Endothelial cell of umbilical vein (primary cell): ENCODE measurements around the gene TEX29. TPM values are rescaled to one million over a fixed set of nuclear protein-coding genes. Genes with fewer than 3 reads are reported as not detected.

Experiments used
- BruUV-seq: library from RNA; stranded (reverse); fragments of 400-500 nt; replicated peaks from 2 replicates; lab custom pipeline; 2021; lab: Mats Ljungman, UMichigan
- CTCF ChIA-PET: fragments of 300-600, 350-600 bp; sonication (Branson Sonifier 250); formaldehyde crosslinking; loops from one replicate; lab custom pipeline; 2021; ENCODE audit warnings: antibody characterized with exemption, inconsistent platforms; lab: Charles Lee
- POLR2A ChIA-PET: fragments of 300-600, 350-600 bp; sonication (Branson Sonifier 250); formaldehyde crosslinking; loops from one replicate; lab custom pipeline; 2021; ENCODE audit warnings: antibody characterized with exemption, inconsistent platforms; lab: Charles Lee
- DNase-seq: peaks from one replicate; pipeline ENCODE4 v3.0.0-alpha.2; 2011; ENCODE audit warnings: low read depth, low spot score
- FAIRE-seq: peaks from 2 replicates; lab custom pipeline; 2011; peaks lifted over from hg19 to GRCh38; lab: Jason Lieb, UNC
- H2AFZ ChIP-seq: 2 replicates; pipeline ENCODE4 v1.6.0; 2012; ENCODE audit warnings: low read depth, low read length, control low read depth, inconsistent platforms
- H3K27ac ChIP-seq: 2 replicates; pipeline ENCODE4 v1.5.1; 2011; ENCODE audit warnings: low read depth, mild to moderate bottlenecking, control low read depth, low read length, moderate library complexity; ENCODE audit not compliant: insufficient read depth
- H3K27me3 ChIP-seq, 2 experiments: 2 replicates each; pipeline versions ENCODE4 v1.6.0 to v1.6.1; 2011; ENCODE audit warnings: low read length in 2 of 2, mixed read lengths in 1 of 2; ENCODE audit not compliant: control insufficient read depth in 2 of 2, insufficient read depth in 2 of 2
- H3K36me3 ChIP-seq, 2 experiments: 2 replicates in 1 of 2; 3 replicates in 1 of 2; pipeline ENCODE4 v1.5.1; 2011; ENCODE audit warnings: low read length in 2 of 2, mild to moderate bottlenecking in 1 of 2, moderate library complexity in 1 of 2; ENCODE audit not compliant: control insufficient read depth in 2 of 2, insufficient read depth in 2 of 2; ENCODE audit errors: extremely low read depth in 1 of 2
- H3K4me1 ChIP-seq: 3 replicates; pipeline ENCODE4 v1.5.1; 2011; ENCODE audit warnings: mild to moderate bottlenecking, low read length; ENCODE audit not compliant: control insufficient read depth, insufficient read depth; ENCODE audit errors: extremely low read depth
- H3K4me2 ChIP-seq: 2 replicates; pipeline ENCODE4 v1.6.1; 2011; ENCODE audit warnings: low read length, control low read depth, mixed read lengths; ENCODE audit not compliant: insufficient read depth
- H3K4me3 ChIP-seq, 3 experiments: fragments of 200-600 bp in 1 of 3; sonication (generic), shearing (Covaris generic) in 1 of 3; replicated peaks in 1 of 3; 2 replicates each; pipeline ENCODE4 v1.5.1; 2011 to 2016; ENCODE audit warnings: control low read depth in 3 of 3, low read length in 3 of 3, mild to moderate bottlenecking in 2 of 3, inconsistent platforms in 1 of 3, low read depth in 1 of 3, moderate library complexity in 1 of 3; ENCODE audit not compliant: insufficient read depth in 1 of 3
- H3K79me2 ChIP-seq: 2 replicates; pipeline ENCODE4 v1.6.0; 2012; ENCODE audit warnings: low read length, inconsistent platforms; ENCODE audit not compliant: control insufficient read depth, insufficient read depth
- H3K9ac ChIP-seq: replicated peaks from 2 replicates; pipeline ENCODE3; 2011; ENCODE audit warnings: low read length, control low read depth; ENCODE audit not compliant: insufficient read depth; ENCODE audit errors: extremely low read depth
- H3K9me1 ChIP-seq: replicated peaks from 3 replicates; pipeline ENCODE4 v1.6.0; 2011; ENCODE audit warnings: mild to moderate bottlenecking, low read length; ENCODE audit not compliant: control insufficient read depth, insufficient read depth; ENCODE audit errors: extremely low read depth
- H3K9me3 ChIP-seq: replicated peaks from 2 replicates; pipeline ENCODE4 v1.5.1; 2012; ENCODE audit warnings: low read length, inconsistent platforms; ENCODE audit not compliant: control insufficient read depth, insufficient read depth
- H4K20me1 ChIP-seq: replicated peaks from 2 replicates; pipeline ENCODE3; 2011; ENCODE audit warnings: mild to moderate bottlenecking, low read length; ENCODE audit not compliant: control insufficient read depth, insufficient read depth; ENCODE audit errors: extremely low read depth
- CTCF ChIP-seq, 2 donors: IDR thresholded peaks; 1 replicate in 1 of 2; 2 replicates in 1 of 2; pipeline ENCODE4 v1.5.1; 2011; ENCODE audit warnings: low read length in 2 of 2, mild to moderate bottlenecking in 2 of 2, moderate library complexity in 2 of 2, control low read depth in 1 of 2, inconsistent platforms in 1 of 2, low read depth in 1 of 2; ENCODE audit not compliant: insufficient read depth in 1 of 2; ENCODE audit errors: extremely low read depth in 1 of 2
- EZH2 ChIP-seq: IDR thresholded peaks from 2 replicates; pipeline ENCODE4 v1.6.1; 2012; ENCODE audit warnings: borderline replicate concordance, low read depth, mild to moderate bottlenecking, moderate library complexity, low read length, inconsistent platforms; ENCODE audit not compliant: severe bottlenecking
- FOS ChIP-seq: IDR thresholded peaks from 2 replicates; pipeline ENCODE4 v1.6.1; 2011; ENCODE audit warnings: mild to moderate bottlenecking, low read length, moderate library complexity, borderline replicate concordance; ENCODE audit not compliant: insufficient read depth
- GATA2 ChIP-seq: IDR thresholded peaks from 2 replicates; pipeline ENCODE4 v1.7.0; 2011; ENCODE audit warnings: low read depth, mild to moderate bottlenecking, moderate library complexity, mixed read lengths, low read length; ENCODE audit not compliant: insufficient read length, insufficient read depth
- JUN ChIP-seq: IDR thresholded peaks from 2 replicates; pipeline ENCODE4 v1.6.1; 2011; ENCODE audit warnings: borderline replicate concordance, low read depth; ENCODE audit not compliant: insufficient read length, insufficient read depth
- MAX ChIP-seq: IDR thresholded peaks from 2 replicates; pipeline ENCODE4 v1.6.1; 2011; ENCODE audit not compliant: insufficient read depth, insufficient read length
- MYC ChIP-seq: IDR thresholded peaks from one replicate; pipeline ENCODE4 v1.6.1; 2011; ENCODE audit warnings: mild to moderate bottlenecking, low read depth, low read length
- POLR2A ChIP-seq: IDR thresholded peaks from 2 replicates; pipeline ENCODE4 v1.6.1; 2012; ENCODE audit warnings: low read depth, mild to moderate bottlenecking, control low read depth, low read length
- POLR2AphosphoS5 ChIP-seq: IDR thresholded peaks from 2 replicates; pipeline ENCODE4 v1.6.1; 2012; ENCODE audit warnings: low read depth, mild to moderate bottlenecking, control low read depth, low read length, moderate library complexity; ENCODE audit not compliant: insufficient read depth
- dilution Hi-C: fragments of 300-500 bp; cut with MboI; formaldehyde crosslinking; loops from one replicate; pipeline ENCODE4 v1.15.0; 2019; ENCODE audit warnings: low sequenced_read_pairs; ENCODE audit not compliant: extremely low pct_ligation_motif_present
- intact Hi-C: fragments of 100-400 bp; cut with micrococcal nuclease; formaldehyde crosslinking; loops from one replicate; pipeline ENCODE4 v1.10.0; 2022
- polyA plus RNA-seq, 4 experiments: library from polyadenylated mRNA; depleted of rRNA in 3 of 4; stranded (reverse) in 3 of 4; unstranded in 1 of 4; fragments of >200 nt; gene quantifications; 2 replicates each; pipeline versions ENCODE4 v1.2.1 to v1.2.3, GENCODE V29; 2011 to 2012; ENCODE audit warnings: missing spikeins in 1 of 4
- total RNA-seq: library from RNA; stranded (reverse); gene quantifications from 2 replicates; pipeline ENCODE4 v1.2.3, GENCODE V29; 2021

The TEX29 gene
- total and polyA plus RNA-seq, 2 donors (not counting 3 experiments of a cell fraction or from before 2014, with no cell fraction given): 0.44 TPM; not detected in 1

- CTCF ChIA-PET: interaction anchor here (1.3 to 1.6 kb wide), 2 partner anchors 10 to 11 kb away, joined by 3 to 5 read pairs; no protein-coding TSS in a partner anchor
- no peak for FAIRE-seq
Measured at GRCh38 chr13:111275382-111275781, 45.1 kb upstream of the TEX29 start.

More at GRCh38 chr13:111275382-111275781, 45.1 kb upstream of the TEX29 start:
- H3K9ac ChIP-seq: no peak overlapping the region
- POLR2A ChIA-PET: no interaction called here
- no peaks in the 10 kb centered on the region for H3K27me3 ChIP-seq
- DNase-seq: no peak
- H3K4me2 ChIP-seq: no peak overlapping the region
- H2AFZ ChIP-seq: no peak overlapping the region
- TF ChIP-seq CTCF (IDR thresholded peaks at IDR 0.05; ENCODE audit: extremely low read depth in 1 of 2, insufficient read depth in 1 of 2, low read depth in 1 of 2, low read length in 2 of 2) (no peak), EZH2 (no peak), GATA2 (no peak), MAX (no peak), MYC (no peak), POLR2AphosphoS5 (no peak), FOS (no peak), POLR2A (no peak), JUN (no peak)
- intact Hi-C loops: no loop called here
- H3K9me3 ChIP-seq: no peaks in the 10 kb centered on the region
- no TSS peak for BruUV-seq
- H4K20me1 ChIP-seq: peaks cover 4% of the 10 kb centered on the region
- dilution Hi-C loops: no loop called here
- no peak overlapping the region for H3K4me3 ChIP-seq
- no peaks in the 10 kb centered on the region for H3K4me1 ChIP-seq
- peaks cover 26 to 46% of the 10 kb centered on the region in 2 experiments for H3K36me3 ChIP-seq
- H3K9me1 ChIP-seq: no peaks in the 10 kb centered on the region
- H3K27ac ChIP-seq: no peak overlapping the region
- peaks cover 15% of the 10 kb centered on the region for H3K79me2 ChIP-seq
